Esophagus squamous epithelium (tissue), 5 donors: ENCODE data around the gene GPRC5A. TPM values are rescaled to one million over a fixed set of nuclear protein-coding genes. Genes with fewer than 3 reads are reported as not detected.
A peak's percentile ranks its signal among the peaks of the same experiment; 100 is the strongest.

Experiments
- DNase-seq: peaks from one replicate; lab custom pipeline; 2025; lab: John Stamatoyannopoulos, UW
- H3K27ac ChIP-seq, 4 donors: fragments of 200-600 bp; sonication (generic); one replicate each; pipeline ENCODE4 v1.5.1; 2016 to 2019; ENCODE audit warnings: mild to moderate bottlenecking in 1 of 4
- H3K27me3 ChIP-seq, 4 donors: fragments of 200-600 bp; sonication (generic); 1 replicate in 3 of 4; 2 replicates in 1 of 4; pipeline versions ENCODE4 v1.5.1 to v1.6.0; 2017 to 2021; ENCODE audit warnings: antibody characterized with exemption in 1 of 4
- H3K36me3 ChIP-seq, 3 donors: fragments of 200-600 bp; sonication (generic); one replicate each; pipeline ENCODE4 v1.5.1; 2016 to 2019
- H3K4me1 ChIP-seq, 3 donors: fragments of 200-600 bp; sonication (generic); one replicate each; pipeline ENCODE4 v1.5.1; 2017 to 2019
- H3K4me3 ChIP-seq, 4 donors: fragments of 200-600 bp; sonication (generic); 1 replicate in 3 of 4; 2 replicates in 1 of 4; pipeline ENCODE4 v1.5.1; 2016 to 2019; ENCODE audit warnings: mild to moderate bottlenecking in 2 of 4, moderate library complexity in 1 of 4
- H3K9me3 ChIP-seq, 3 donors: fragments of 200-600 bp; sonication (generic); one replicate each; pipeline ENCODE4 v1.5.1; 2016 to 2019
- CTCF ChIP-seq, 6 experiments: fragments of 450-650 bp in 4 of 6; fragments of 200-600 bp in 2 of 6; sonication (generic) in 2 of 6; IDR thresholded peaks; one replicate each; pipeline ENCODE4 v1.5.1; 2016 to 2019; ENCODE audit warnings: antibody characterized with exemption in 6 of 6, mild to moderate bottlenecking in 4 of 6, moderate library complexity in 4 of 6
- POLR2A ChIP-seq, 4 donors: fragments of 450-650 bp; IDR thresholded peaks; one replicate each; pipeline ENCODE4 v1.6.1; 2017; ENCODE audit warnings: antibody characterized with exemption in 4 of 4, mild to moderate bottlenecking in 4 of 4, moderate library complexity in 3 of 4
- WGBS, 2 donors: methylation state at CpG; one replicate each; pipeline ENCODE4 v1.1.5; 2018; 5-methylcytosine and 5-hydroxymethylcytosine counted together
- intact Hi-C: fragments of 100-400 bp; cut with DNase I; formaldehyde crosslinking; loops from one replicate; pipeline ENCODE4 v1.15.0; 2022
- total RNA-seq, 4 donors: library from RNA; depleted of rRNA; stranded (reverse); fragments of >200 nt; gene quantifications; one replicate each; pipeline ENCODE4 v1.1.0, GENCODE V29; 2016
- donor health status: DM: yes; HTN: yes; CAD: no.

Gene GPRC5A
- total RNA-seq, 4 donors from 2014 or later, result 3.9 to 18.5 (median 8.5) TPM

GRCh38 chr12:12898136-12898717, 6.9 kb downstream of the GPRC5A start:
- Histone ChIP-seq H3K4me1 (peaks cover 0 to 52% (median 38%) of the 10 kb centered on the region in 3 donors), H3K27ac (no peak overlapping the region)
- WGBS, 2 donors, result 80 to 84% methylated on average over 9 of the region's 9 CpGs

GRCh38 chr12:12898911-12899511, 7.6 kb downstream of the GPRC5A start:
- no peak for DNase-seq
- Histone ChIP-seq H3K36me3 (no peaks in the 10 kb centered on the region), H3K27ac (peak overlapping the region in 3 of 4 donors; percentile 2 to 60 (median 26)), H3K4me1 (peaks cover 0 to 60% (median 45%) of the 10 kb centered on the region in 3 donors), H3K27me3 (peaks cover 0 to 8% (median 0%) of the 10 kb centered on the region in 4 donors), H3K4me3 (no peak overlapping the region), H3K9me3 (no peaks in the 10 kb centered on the region)
- 77 to 81% methylated on average over 3 to 7 of the region's 8 CpGs for WGBS, 2 donors
- intact Hi-C loops, result no loop called here
- no peak for TF ChIP-seq CTCF (IDR thresholded peaks at IDR 0.05)
- no peak for TF ChIP-seq POLR2A (IDR thresholded peaks at IDR 0.05)

More at GRCh38 chr12:12898136-12898717, 6.9 kb downstream of the GPRC5A start:
- Histone ChIP-seq H3K4me3 (no peak overlapping the region), H3K9me3 (no peaks in the 10 kb centered on the region), H3K36me3 (no peaks in the 10 kb centered on the region), H3K27me3 (peaks cover 0 to 8% (median 0%) of the 10 kb centered on the region in 4 donors)
- TF ChIP-seq CTCF (IDR thresholded peaks at IDR 0.05) (no peak), POLR2A (IDR thresholded peaks at IDR 0.05) (no peak)
- intact Hi-C loops, result no loop called here
- no peak for DNase-seq

GRCh38 chr12:12899530-12900380, 8.4 kb downstream of the GPRC5A start:
- H3K4me1 ChIP-seq, result peaks cover 0 to 64% (median 45%) of the 10 kb centered on the region in 3 donors
- TF ChIP-seq POLR2A (IDR thresholded peaks at IDR 0.05) (no peak), CTCF (IDR thresholded peaks at IDR 0.05) (no peak)
- no peaks in the 10 kb centered on the region for H3K9me3 ChIP-seq
- no peaks in the 10 kb centered on the region for H3K36me3 ChIP-seq
- intact Hi-C loops, result no loop called here
- no peak for DNase-seq
- WGBS, 2 donors, result 59 to 61% methylated on average over 10 of the region's 10 CpGs
- no peak overlapping the region for H3K4me3 ChIP-seq
- peaks cover 0 to 8% (median 0%) of the 10 kb centered on the region in 4 donors for H3K27me3 ChIP-seq
- H3K27ac ChIP-seq, result peak overlapping the region; percentile 25 to 70 (median 53)

GRCh38 chr12:12900786-12901157, 9.4 kb downstream of the GPRC5A start:
- WGBS, 2 donors, result 50 to 55% methylated on average over 2 of the region's 2 CpGs
- H3K36me3 ChIP-seq, result no peaks in the 10 kb centered on the region
- no peak overlapping the region for H3K4me3 ChIP-seq

More at GRCh38 chr12:12900786-12901157, 9.4 kb downstream of the GPRC5A start:
- no peak for TF ChIP-seq POLR2A (IDR thresholded peaks at IDR 0.05)
- TF ChIP-seq CTCF (IDR thresholded peaks at IDR 0.05), result no peak
- Histone ChIP-seq H3K27me3 (peaks cover 0 to 8% (median 0%) of the 10 kb centered on the region in 4 donors), H3K4me1 (peaks cover 0 to 64% (median 45%) of the 10 kb centered on the region in 3 donors), H3K27ac (peak overlapping the region in 3 of 4 donors; percentile 65 to 86 (median 70)), H3K9me3 (no peaks in the 10 kb centered on the region)
- intact Hi-C loops, result no loop called here
- no peak for DNase-seq
